Suprapubic skin (tissue), 4 donors: ENCODE data around the gene SUGCT.

Experiments
- CTCF ChIP-seq, 2 donors: fragments of 200-600 bp in 1 of 2; fragments of 450-650 bp in 1 of 2; sonication (generic) in 1 of 2; IDR thresholded peaks; one replicate each; pipeline ENCODE4 v1.5.1; 2016 to 2019; ENCODE audit warnings: antibody characterized with exemption in 2 of 2, mild to moderate bottlenecking in 1 of 2, moderate library complexity in 1 of 2
- EP300 ChIP-seq: sonication (generic); formaldehyde crosslinking; IDR thresholded peaks from one replicate; pipeline ENCODE4 v1.6.1; 2017; ENCODE audit warnings: antibody characterized with exemption
- POLR2A ChIP-seq, 2 donors: fragments of 450-650 bp; IDR thresholded peaks; one replicate each; pipeline ENCODE4 v1.6.1; 2017; ENCODE audit warnings: antibody characterized with exemption in 2 of 2, mild to moderate bottlenecking in 2 of 2, moderate library complexity in 2 of 2
- POLR2AphosphoS5 ChIP-seq, 3 donors: sonication (generic); formaldehyde crosslinking; IDR thresholded peaks; one replicate each; pipeline ENCODE4 v1.6.1; 2017; ENCODE audit warnings: antibody characterized with exemption in 3 of 3

GRCh38 chr7:40545739-40546138, 410.9 kb downstream of the SUGCT start:
- TF ChIP-seq CTCF (IDR thresholded peaks at IDR 0.05) (no peak), POLR2A (IDR thresholded peaks at IDR 0.05) (no peak), EP300 (no peak), POLR2AphosphoS5 (IDR thresholded peaks at IDR 0.05) (no peak)
